Colonic mucosa (tissue), 4 donors: ENCODE results near the gene FAM76A. TPM values are rescaled to one million over a fixed set of nuclear protein-coding genes. Genes with fewer than 3 reads are reported as not detected.
"Not testable (repeated sequence)": the region's sequence is repeated elsewhere in the genome, so short reads cannot be mapped to it uniquely, and the experiment has no call there.

Experiments
- DNase-seq: peaks from one replicate; pipeline ENCODE4 v3.0.0-alpha.2; 2020
- H3K27ac ChIP-seq: fragments of 200-600 bp; one replicate; pipeline ENCODE4 v1.8.0; 2021
- H3K27me3 ChIP-seq: fragments of 200-600 bp; one replicate; pipeline ENCODE4 v1.8.0; 2021
- H3K36me3 ChIP-seq: fragments of 200-600 bp; one replicate; pipeline ENCODE4 v1.8.0; 2021
- H3K4me1 ChIP-seq: fragments of 200-600 bp; one replicate; pipeline ENCODE4 v1.8.0; 2021; ENCODE audit warnings: mild to moderate bottlenecking
- H3K4me3 ChIP-seq: fragments of 200-600 bp; one replicate; pipeline ENCODE4 v1.8.0; 2021
- H3K9ac ChIP-seq, 2 donors: one replicate each; pipeline ENCODE4 v1.7.0; 2013; ENCODE audit warnings: control low read depth in 2 of 2, low read depth in 2 of 2, low read length in 2 of 2
- H3K9me3 ChIP-seq: fragments of 200-600 bp; one replicate; pipeline ENCODE4 v1.8.0; 2021
- intact Hi-C: fragments of 100-400 bp; cut with DNase I; formaldehyde crosslinking; loops from one replicate; pipeline ENCODE4 v1.14.1; 2022
- total RNA-seq, 2 donors: library from RNA; stranded (reverse); fragmentation: NEBNext Ultra II Directional in 1 of 2; extraction: Animal tissue kit (Norgen Biotek cat#: 25700) in 1 of 2; gene quantifications; one replicate each; pipeline ENCODE4 v1.2.1, GENCODE V29; 2021
- TF ChIP-seq, protein P1 (sequence below): fragments of 200-600 bp; IDR thresholded peaks from one replicate; pipeline ENCODE4 v1.8.0; 2022; ENCODE audit warnings: antibody characterized with exemption, mild to moderate bottlenecking
- donor health status: healthy.
- donor health status: DM: no; HTN: no; CAD: no.
- donor health status: DM: no; HTN: no; CAD: no.

The FAM76A gene
- total RNA-seq, 2 donors from 2014 or later, result 10.5 to 11.3 TPM

DNA sequence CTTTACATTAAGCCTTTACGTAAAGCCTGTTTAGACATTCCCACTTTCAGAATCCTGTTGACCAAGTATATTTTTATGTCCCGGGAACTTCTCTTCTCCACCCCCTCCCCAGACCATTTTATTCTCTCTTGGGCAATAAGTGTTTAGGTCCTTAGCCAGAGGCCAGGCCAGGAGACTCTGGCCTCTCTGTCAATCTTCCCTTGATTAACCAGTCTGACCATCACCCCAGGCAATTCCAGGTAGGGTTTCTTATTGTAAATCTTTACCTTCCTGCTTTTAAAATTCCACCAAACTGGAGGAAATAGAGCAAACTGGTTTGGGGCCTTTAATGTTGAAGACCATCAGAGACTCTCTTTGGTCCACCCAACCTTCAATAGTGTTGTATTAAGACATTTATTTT, 41.6 kb upstream of the FAM76A start:
- Histone ChIP-seq H3K4me1 (no peaks in the 10 kb centered on the region), H3K9ac (no peak overlapping the region), H3K4me3 (no peak overlapping the region), H3K36me3 (no peaks in the 10 kb centered on the region), H3K27ac (no peak overlapping the region), H3K9me3 (peaks cover 6% of the 10 kb centered on the region), H3K27me3 (no peaks in the 10 kb centered on the region)
- no peak for DNase-seq
- TF ChIP-seq, protein P1, sequence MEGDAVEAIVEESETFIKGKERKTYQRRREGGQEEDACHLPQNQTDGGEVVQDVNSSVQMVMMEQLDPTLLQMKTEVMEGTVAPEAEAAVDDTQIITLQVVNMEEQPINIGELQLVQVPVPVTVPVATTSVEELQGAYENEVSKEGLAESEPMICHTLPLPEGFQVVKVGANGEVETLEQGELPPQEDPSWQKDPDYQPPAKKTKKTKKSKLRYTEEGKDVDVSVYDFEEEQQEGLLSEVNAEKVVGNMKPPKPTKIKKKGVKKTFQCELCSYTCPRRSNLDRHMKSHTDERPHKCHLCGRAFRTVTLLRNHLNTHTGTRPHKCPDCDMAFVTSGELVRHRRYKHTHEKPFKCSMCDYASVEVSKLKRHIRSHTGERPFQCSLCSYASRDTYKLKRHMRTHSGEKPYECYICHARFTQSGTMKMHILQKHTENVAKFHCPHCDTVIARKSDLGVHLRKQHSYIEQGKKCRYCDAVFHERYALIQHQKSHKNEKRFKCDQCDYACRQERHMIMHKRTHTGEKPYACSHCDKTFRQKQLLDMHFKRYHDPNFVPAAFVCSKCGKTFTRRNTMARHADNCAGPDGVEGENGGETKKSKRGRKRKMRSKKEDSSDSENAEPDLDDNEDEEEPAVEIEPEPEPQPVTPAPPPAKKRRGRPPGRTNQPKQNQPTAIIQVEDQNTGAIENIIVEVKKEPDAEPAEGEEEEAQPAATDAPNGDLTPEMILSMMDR, result no peak
- intact Hi-C loops, result no loop called here

DNA sequence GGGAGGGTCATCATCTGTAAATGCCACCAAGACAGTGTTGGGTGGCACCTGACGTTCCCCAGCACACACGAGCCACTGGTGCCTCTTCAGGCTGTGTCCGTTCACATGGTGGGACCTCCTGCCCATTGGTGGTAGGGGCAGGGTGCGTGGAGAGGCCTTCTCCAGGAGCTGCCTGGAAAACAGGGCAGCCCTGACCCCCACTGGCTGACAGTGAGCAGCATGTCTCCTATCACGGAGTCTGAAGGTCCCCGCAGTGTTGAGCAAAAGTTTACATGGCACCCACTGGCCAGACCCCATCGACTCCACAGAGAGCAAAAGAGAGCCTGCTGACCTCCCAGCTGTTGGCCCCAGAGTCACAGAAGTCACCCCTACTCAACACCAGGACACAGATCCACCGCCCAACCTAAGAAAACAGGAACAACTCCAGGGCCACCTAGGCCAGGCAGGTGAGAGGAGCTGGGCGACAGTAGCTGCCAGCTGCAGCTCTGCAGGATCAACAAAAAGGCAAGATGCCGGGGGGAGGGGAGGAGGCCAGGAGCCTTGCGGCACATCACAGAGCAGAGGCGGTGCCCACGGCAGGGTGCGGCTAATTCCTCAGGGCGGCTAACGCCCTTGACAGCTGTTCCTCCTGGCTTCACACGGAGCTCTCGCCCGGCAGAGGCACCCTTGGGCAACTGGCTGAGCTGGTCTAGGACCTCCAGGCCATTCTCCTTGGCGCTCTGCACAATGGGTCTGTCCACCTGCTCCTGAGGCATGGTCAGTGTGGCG, 39.4 kb upstream of the FAM76A start:
- intact Hi-C loops, result no loop called here
- Histone ChIP-seq H3K9ac (peak overlapping the region in 1 of 2 donors; percentile 40), H3K27ac (peak overlapping the region; percentile 34)

DNA sequence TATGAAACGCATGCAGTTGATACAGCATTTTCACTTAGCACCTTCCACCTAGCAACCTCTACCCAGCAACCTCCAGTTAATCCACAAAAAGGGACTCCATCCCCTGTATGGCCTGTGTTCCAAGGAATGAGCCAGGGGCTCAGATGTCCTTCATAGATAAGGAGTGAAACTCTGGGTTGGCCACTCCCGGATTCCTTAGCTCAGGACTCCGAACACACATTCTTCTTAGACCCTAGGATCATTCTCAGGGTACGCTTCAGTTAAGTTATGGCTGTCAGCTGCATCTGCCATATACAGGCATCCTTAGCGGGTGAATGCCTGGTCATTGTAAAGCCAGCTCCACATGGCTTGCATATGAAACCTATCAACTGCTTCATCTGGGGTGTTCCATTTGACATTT, 37.9 kb upstream of the FAM76A start:
- Histone ChIP-seq H3K9ac (no peak overlapping the region), H3K27me3 (no peaks in the 10 kb centered on the region), H3K36me3 (no peaks in the 10 kb centered on the region), H3K4me3 (no peak overlapping the region), H3K4me1 (no peaks in the 10 kb centered on the region), H3K9me3 (no peaks in the 10 kb centered on the region), H3K27ac (no peak overlapping the region)
- TF ChIP-seq, protein P1, result no peak
- intact Hi-C loops, result no loop called here
- DNase-seq, result no peak

More for the DNA sequence above, 39.4 kb upstream of the FAM76A start:
- DNase-seq, result peak; percentile 90
- Histone ChIP-seq H3K36me3 (no peaks in the 10 kb centered on the region), H3K4me3 (no peak overlapping the region), H3K4me1 (no peaks in the 10 kb centered on the region), H3K9me3 (no peaks in the 10 kb centered on the region), H3K27me3 (no peaks in the 10 kb centered on the region)
- TF ChIP-seq, protein P1, result no peak

DNA sequence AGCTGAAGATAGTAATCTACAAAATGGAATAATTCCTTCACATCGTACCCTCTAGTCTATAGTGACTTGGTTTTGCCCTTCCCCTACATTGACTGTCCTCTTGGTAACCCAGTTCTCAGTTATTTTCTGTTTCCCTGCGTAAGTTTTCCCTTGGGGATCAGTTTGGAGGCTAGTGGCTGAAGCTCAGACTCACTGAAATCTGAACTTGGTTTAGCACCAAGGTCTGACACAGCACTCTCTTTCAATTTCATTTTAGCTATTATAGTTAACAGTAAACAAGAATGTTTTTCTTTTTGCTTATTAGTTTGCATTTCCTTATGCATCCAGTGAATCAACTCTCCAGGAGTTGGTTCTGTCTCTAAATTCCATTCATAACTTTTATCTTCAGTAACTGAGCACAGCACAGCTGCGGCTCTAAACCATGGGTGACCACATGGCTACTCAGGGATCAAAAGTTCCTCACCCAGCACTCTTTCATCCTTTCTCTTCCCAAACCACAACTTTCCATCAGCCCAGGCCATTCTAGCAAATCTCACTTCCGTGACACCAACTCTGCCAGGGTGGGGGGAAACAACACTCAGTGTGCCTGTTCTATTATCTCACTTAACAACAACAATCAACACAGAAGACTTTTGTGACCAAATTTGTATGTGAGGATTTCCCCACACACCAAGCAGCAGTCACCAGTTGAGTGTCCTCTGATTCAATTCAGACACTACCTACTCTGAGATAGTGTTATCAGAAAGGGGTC, 36.2 kb upstream of the FAM76A start:
- TF ChIP-seq, protein P1, result no peak
- no peak overlapping the region for H3K4me3 ChIP-seq
- H3K9me3 ChIP-seq, result no peaks in the 10 kb centered on the region
- DNase-seq, result no peak
- H3K27ac ChIP-seq, result no peak overlapping the region
- H3K4me1 ChIP-seq, result no peaks in the 10 kb centered on the region
- no peaks in the 10 kb centered on the region for H3K36me3 ChIP-seq
- no peaks in the 10 kb centered on the region for H3K27me3 ChIP-seq
- intact Hi-C loops, result no loop called here
- H3K9ac ChIP-seq, result no peak overlapping the region

DNA sequence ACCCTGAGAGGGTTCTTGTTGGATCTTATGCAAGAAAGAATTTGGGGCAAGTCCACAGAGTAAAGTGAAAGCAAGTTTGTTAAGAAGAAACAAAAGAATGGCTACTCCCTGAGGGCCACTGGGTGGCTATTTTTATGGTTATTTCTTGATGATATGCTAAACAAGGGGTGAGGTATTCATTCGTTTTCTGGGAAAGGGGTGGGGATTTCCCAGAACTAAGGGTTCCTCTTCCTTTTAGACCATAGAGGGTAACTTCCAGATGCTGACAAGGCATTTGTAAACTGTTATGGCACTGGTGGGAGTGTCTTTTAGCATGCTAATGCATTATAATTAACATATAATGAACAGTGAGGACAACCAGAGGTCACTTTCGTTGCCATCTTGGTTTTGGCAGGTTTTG, 35.6 kb upstream of the FAM76A start:
- Histone ChIP-seq H3K27ac (no peak overlapping the region), H3K9me3 (no peaks in the 10 kb centered on the region), H3K27me3 (no peaks in the 10 kb centered on the region), H3K36me3 (no peaks in the 10 kb centered on the region), H3K9ac (no peak overlapping the region), H3K4me1 (no peaks in the 10 kb centered on the region), H3K4me3 (no peak overlapping the region)
- TF ChIP-seq, protein P1, result no peak
- intact Hi-C loops, result no loop called here
- no peak for DNase-seq

DNA sequence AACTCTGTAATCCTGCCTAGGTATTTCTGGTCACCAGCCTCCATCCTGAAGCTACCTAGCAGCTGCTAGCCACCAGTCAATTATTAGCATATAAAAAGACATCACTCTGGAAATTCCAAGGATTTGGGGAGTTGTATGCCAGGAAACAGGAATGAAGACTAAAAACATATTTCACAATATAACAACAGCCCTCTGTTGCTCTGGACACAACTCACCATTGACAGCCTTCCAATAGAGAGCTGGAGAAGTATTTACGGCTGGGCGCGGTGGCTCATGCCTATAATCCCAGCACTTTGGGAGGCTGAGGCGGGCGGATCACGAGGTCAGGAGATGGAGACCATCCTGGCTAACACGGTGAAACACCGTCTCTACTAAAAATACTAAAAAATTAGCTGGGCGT, 28.9 kb upstream of the FAM76A start:
- H3K9me3 ChIP-seq, H3K4me1 ChIP-seq, H3K36me3 ChIP-seq, intact Hi-C loops, H3K4me3 ChIP-seq, DNase-seq, H3K9ac ChIP-seq, H3K27ac ChIP-seq, H3K27me3 ChIP-seq: not testable (repeated sequence)
